Putamen (tissue), 1 donor: Measurements from ENCODE around the gene PIRT.

Experiments
- DNase-seq: peaks from one replicate; pipeline ENCODE4 v3.0.0-alpha.2; 2016; ENCODE audit warnings: low spot score

Gene PIRT

DNA sequence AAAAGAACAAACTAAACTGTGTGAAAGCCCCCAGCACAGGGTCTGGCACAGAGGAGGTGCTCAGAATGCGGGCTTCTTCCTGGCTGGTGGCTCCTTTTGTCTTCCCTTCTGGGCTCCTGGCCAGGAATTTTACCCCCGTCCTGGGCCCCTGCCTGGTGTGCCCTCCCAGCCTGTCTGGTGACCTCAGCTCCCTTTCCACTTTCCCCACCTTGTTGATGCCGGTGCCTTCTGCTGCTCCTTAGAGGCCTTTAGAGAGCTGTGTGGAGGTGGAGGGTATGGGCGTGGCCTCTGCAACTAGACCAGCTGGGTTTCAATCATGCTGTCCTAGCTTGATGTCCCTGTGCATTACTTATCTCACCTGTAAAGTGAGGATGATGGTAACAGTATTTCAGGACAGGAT, 16.8 kb downstream of the PIRT start:
- DNase-seq = no peak

DNA sequence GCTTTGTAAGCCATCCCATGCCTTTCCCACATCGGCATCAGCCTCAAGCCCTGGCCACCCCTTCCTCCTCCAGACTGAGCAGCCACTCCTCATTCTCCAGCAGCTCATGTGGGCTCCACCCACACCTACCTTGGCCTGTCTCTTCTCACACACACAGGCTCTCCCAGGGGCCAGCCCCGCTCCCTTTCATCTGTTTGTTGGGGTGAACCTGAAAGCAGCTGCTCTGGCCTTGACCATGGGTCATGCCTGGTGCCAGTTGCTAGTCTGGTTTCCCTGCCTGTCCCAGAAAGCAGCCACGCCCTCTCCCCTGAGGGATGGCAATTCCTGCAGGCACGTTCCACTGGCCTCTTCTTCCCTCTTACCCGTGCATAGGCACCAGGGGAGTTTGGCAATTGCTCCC, 22.6 kb downstream of the PIRT start:
- DNase-seq = no peak

- DNase-seq = no peak
Observed at GRCh38 chr17:10814075-10814474, 23.8 kb downstream of the PIRT start.

DNA sequence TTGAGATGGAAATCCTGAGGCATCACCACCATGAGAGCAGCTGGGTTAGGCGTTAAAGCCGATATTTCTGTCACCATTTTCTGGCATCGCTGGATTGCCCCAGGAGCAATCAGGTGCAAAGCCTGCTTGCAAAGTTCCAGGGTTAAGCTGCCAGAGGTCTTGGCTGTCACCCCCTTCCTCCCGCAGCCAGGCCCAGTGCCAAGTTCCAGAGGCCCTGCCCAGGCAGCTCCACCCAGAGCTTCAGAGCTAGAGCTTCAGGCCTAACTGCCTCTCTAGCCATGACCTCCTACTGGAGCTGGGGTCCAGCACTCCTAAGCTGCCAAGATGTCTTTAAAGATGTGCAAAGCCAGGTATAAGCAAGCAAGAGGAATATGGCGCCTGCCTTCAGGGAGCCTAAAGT, 25.2 kb downstream of the PIRT start:
- no peak for DNase-seq

GRCh38 chr17:10809605-10810004, 28.3 kb downstream of the PIRT start:
- DNase-seq = no peak

- DNase-seq = no peak
Observed at GRCh38 chr17:10807704-10808128, 30.2 kb downstream of the PIRT start.

GRCh38 chr17:10806545-10807262, 31.2 kb downstream of the PIRT start:
- DNase-seq = no peak

DNA sequence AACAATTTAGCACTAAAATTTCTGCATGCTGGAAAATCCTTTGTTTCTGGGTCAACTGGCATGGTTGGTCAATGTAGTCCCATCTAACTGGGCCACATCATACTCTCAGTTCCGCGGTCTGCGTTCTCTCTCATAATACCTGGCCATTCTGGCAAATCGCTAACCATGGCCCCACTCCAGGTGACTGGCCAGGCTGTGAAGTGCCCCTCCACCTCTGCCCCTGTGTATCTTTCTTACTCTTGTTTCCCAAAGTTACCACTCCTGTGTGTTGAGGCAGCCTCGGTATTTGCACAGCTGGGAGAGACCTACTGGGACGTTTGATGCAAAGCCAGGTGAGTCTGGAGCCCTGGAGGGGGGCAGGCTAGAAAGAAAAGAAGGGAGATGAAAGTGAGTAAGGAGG, 32.0 kb downstream of the PIRT start:
- DNase-seq = no peak

GRCh38 chr17:10804546-10804945, 33.3 kb downstream of the PIRT start:
- no peak for DNase-seq

GRCh38 chr17:10803830-10804475, 33.9 kb downstream of the PIRT start, which contains the start of gene TMEM238L:
TSS of gene TMEM238L (minus strand) at chr17:10804099. CDS start at chr17:10803963, 136 bp downstream.
- no peak for DNase-seq

GRCh38 chr17:10803350-10803749, 34.5 kb downstream of the PIRT start:
- DNase-seq = no peak

DNA sequence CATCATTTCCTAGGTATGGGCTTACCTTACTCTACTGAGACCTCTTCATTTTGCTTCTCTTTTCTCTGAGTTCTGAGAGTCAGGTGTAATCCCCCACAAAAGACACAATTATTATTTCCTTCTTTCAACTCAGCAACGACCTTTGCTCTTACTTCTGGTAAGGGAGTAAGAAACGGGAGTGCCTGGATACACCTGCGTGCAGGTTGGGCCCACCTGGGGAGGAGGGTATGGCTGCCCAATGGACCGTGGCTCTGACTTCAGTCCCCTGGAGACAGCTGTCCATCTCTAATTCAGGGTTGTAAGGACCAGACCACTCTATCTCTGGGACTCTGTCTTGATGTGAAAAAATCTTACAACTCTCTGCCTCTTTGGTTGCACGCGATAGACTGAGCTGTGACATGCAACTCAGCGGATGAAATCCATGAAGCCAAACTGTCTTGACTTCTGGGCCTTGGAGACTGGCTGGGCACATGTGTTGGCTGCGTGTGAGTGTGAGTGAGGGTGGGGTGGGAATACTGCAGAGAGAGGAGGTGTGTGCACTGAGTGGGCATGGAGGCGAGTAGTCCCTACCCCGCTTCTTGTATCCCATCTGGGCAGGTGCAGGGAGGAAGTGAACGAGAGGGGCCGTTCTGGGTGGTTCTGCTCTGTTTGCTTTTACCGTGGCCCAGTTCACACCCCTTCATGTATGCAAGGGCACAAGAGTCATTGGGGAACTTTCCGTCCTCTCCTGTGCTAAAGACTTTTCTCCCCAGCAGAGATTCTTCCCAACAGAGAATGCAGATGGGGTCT, 35.2 kb downstream of the PIRT start:
- DNase-seq = no peak

DNA sequence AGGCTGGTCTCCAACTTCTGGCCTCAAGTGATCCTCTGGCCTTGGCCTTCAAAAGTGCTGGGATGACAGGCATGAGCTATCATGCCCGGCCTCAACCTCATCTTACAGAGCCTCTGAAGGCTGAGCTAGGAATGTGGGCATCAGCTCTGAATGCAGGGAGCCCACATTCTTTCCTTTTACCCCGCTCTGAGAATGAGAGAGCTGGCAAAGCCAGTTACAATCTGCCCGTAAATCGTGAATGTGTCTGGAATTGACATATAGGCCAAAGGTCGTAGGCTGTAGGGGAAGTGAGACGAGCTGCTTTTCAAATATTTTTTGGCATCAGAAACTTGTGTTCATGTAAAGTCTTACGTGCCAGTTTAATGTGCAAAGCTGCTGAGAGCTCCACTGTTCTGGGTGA, 38.5 kb downstream of the PIRT start:
- DNase-seq = no peak

GRCh38 chr17:10798910-10799309, 39.0 kb downstream of the PIRT start:
- no peak for DNase-seq

DNA sequence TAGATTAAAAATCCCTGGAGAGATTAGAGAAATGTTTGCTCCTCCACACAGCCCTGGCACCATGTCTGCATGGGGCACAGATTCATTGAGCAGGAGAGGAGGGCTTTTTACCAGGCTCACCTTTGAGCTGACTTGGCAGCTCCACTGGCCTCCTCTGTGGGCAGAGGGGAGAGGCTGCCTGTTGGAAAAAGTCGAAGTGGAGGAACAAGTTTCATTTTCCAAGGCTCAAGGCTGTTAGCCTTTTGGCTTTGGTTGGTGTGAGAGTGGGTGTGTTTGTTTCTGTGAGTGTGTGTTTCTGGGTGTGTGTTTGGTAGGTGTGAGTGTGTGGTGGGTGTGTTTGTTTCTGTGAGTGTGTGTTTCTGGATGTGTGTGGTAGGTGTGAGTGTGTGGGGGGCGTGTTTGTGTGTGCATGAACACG, 39.5 kb downstream of the PIRT start:
- no peak for DNase-seq

GRCh38 chr17:10797476-10798328, 40.2 kb downstream of the PIRT start:
- no peak for DNase-seq

- no peak for DNase-seq
Observed at GRCh38 chr17:10793816-10794215, 44.1 kb downstream of the PIRT start.

DNA sequence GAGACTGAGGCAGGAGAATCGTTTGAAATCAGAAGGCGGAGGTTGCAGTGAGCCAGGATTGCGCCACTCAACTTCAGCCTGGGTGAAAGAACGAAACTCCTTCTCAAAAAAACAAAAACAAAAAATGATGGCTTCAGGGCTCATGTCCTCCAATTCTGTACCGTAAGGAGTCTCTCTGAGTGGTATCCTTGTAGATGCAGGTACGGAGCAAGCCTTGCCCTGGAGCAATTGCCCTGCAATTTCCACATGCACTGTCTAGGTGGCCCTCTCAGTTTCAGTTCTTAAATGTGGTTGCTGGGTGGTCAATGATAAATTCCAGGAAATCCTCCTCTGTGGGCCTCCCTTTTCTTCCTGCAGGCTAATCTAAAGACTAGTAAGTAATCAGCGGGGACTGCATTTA, 44.6 kb downstream of the PIRT start:
- no peak for DNase-seq

DNA sequence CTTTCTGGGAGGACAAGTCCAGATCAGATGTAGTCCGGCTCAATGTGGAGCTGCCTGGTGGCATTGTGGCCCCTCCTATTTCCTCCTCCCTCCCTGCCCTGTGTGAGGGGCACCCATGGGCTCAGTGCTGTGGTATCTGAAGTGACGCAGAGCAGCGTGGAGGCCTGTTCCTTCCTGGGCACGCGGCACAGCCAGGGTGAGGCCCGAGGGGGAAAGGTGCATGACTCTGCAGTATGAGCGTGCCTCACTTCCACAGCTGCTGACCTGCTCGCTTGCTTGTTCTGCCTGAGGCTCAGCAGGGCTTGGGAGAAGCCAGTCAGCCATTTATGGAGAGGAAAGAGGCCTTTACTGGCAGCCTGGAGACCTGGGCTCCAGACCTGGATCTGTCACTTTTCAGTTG, 45.7 kb downstream of the PIRT start:
- DNase-seq = no peak

- no peak for DNase-seq
Observed at GRCh38 chr17:10790491-10791401, 47.1 kb downstream of the PIRT start.

DNA sequence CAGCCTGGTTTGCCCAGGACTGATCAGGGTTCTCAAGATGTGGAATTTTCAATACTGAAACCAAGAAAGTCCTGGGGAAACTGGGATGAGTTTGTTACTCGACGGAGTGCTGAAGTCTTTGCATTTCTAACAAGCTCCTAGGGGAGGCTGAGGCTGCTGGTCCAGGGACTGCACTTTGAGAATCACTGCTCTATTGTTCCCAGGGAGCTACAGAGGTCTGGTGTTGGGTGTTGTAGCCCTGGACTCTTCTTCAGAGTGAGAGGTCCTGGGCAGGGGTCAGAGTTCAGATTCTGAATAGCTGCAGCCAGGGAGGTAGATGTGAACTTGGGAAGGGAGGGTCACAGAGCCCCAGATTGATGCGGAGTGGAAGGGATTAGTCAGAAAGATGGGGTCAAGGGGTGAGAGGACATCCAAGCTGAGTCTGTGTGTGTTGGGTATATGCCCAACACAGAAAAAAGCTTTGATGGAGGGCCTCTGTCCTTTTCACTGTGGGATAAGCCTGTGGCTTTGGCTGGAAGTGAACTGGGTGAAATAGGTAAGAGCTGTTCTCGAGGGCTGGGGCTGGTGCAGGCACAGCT, 48.1 kb downstream of the PIRT start:
- no peak for DNase-seq
